H9 (cell line): ENCODE data around the gene SMURF1. TPM values are rescaled to one million over a fixed set of nuclear protein-coding genes. Genes with fewer than 3 reads are reported as not detected.

Experiments
- DNase-seq: peaks from one replicate; pipeline ENCODE4 v3.0.0-alpha.2; 2017
- H2AFZ ChIP-seq: one replicate; pipeline ENCODE4 v1.6.1; 2013; ENCODE audit warnings: mild to moderate bottlenecking, low read length, control low read depth, moderate library complexity
- H2AK5ac ChIP-seq: 2 replicates; pipeline ENCODE4 v1.6.1; 2013; ENCODE audit warnings: low read length, control low read depth, mixed read lengths; ENCODE audit not compliant: insufficient read length
- H2BK120ac ChIP-seq: one replicate; pipeline ENCODE4 v1.6.1; 2013; ENCODE audit warnings: low read depth, mild to moderate bottlenecking, low read length, control low read depth, inconsistent platforms; ENCODE audit not compliant: poor library complexity, severe bottlenecking
- H2BK12ac ChIP-seq: 2 replicates; pipeline ENCODE4 v1.6.1; 2013; ENCODE audit warnings: low read length, control low read depth, mixed read lengths, low read depth; ENCODE audit not compliant: insufficient read length
- H2BK15ac ChIP-seq: 2 replicates; pipeline ENCODE4 v1.6.1; 2013; ENCODE audit warnings: low read depth, low read length, control low read depth
- H2BK20ac ChIP-seq: one replicate; pipeline ENCODE4 v1.6.1; 2013; ENCODE audit warnings: low read depth, mild to moderate bottlenecking, low read length, control low read depth, inconsistent platforms; ENCODE audit not compliant: poor library complexity, severe bottlenecking
- H2BK5ac ChIP-seq: 2 replicates; pipeline ENCODE4 v1.6.1; 2013; ENCODE audit warnings: low read length, control low read depth, mixed read lengths; ENCODE audit not compliant: insufficient read length
- H3K14ac ChIP-seq: 2 replicates; pipeline ENCODE4 v1.6.1; 2013; ENCODE audit warnings: low read length, control low read depth; ENCODE audit not compliant: insufficient read depth
- H3K18ac ChIP-seq: 2 replicates; pipeline ENCODE4 v1.6.1; 2013; ENCODE audit warnings: low read depth, mild to moderate bottlenecking, mixed read lengths, low read length, control low read depth; ENCODE audit not compliant: insufficient read length
- H3K23ac ChIP-seq: 2 replicates; pipeline ENCODE4 v1.6.1; 2013; ENCODE audit warnings: low read length, control low read depth, mixed read lengths, low read depth; ENCODE audit not compliant: insufficient read length
- H3K23me2 ChIP-seq: 2 replicates; pipeline ENCODE4 v1.6.1; 2013; ENCODE audit warnings: low read depth, mild to moderate bottlenecking, mixed read lengths, low read length, control low read depth; ENCODE audit not compliant: insufficient read length, poor library complexity, severe bottlenecking
- H3K27ac ChIP-seq: 2 replicates; pipeline ENCODE4 v1.5.1; 2013; ENCODE audit warnings: low read length, control low read depth, mixed read lengths, low read depth; ENCODE audit not compliant: insufficient read length
- H3K27me3 ChIP-seq: 2 replicates; pipeline ENCODE4 v1.6.1; 2013; ENCODE audit warnings: low read length, control low read depth, inconsistent platforms; ENCODE audit not compliant: insufficient read depth
- H3K4ac ChIP-seq: 2 replicates; pipeline ENCODE4 v1.6.1; 2013; ENCODE audit warnings: low read depth, mild to moderate bottlenecking, control low read depth, inconsistent platforms, low read length, moderate library complexity
- H3K4me1 ChIP-seq: 2 replicates; pipeline ENCODE4 v1.6.1; 2013; ENCODE audit warnings: low read length, control low read depth, inconsistent platforms; ENCODE audit not compliant: insufficient read depth
- H3K4me2 ChIP-seq: 2 replicates; pipeline ENCODE4 v1.6.1; 2013; ENCODE audit warnings: low read length, control low read depth, mixed read lengths; ENCODE audit not compliant: insufficient read length, insufficient read depth
- H3K56ac ChIP-seq: 2 replicates; pipeline ENCODE4 v1.6.1; 2013; ENCODE audit warnings: low read depth, mild to moderate bottlenecking, mixed read lengths, low read length, control low read depth; ENCODE audit not compliant: insufficient read length
- H3K79me1 ChIP-seq: 2 replicates; pipeline ENCODE4 v1.6.1; 2013; ENCODE audit warnings: low read depth, mild to moderate bottlenecking, moderate library complexity, low read length, control low read depth, inconsistent platforms; ENCODE audit not compliant: insufficient read depth, poor library complexity, severe bottlenecking
- H3K79me2 ChIP-seq: 2 replicates; pipeline ENCODE4 v1.6.1; 2013; ENCODE audit warnings: low read length, control low read depth, inconsistent platforms; ENCODE audit not compliant: insufficient read depth
- H3K9ac ChIP-seq: 2 replicates; pipeline ENCODE4 v1.6.1; 2013; ENCODE audit warnings: low read length, control low read depth, mixed read lengths; ENCODE audit not compliant: insufficient read length; ENCODE audit errors: extremely low read depth
- H3K9me3 ChIP-seq: one replicate; pipeline ENCODE4 v1.6.1; 2013; ENCODE audit warnings: low read depth, low read length, inconsistent platforms; ENCODE audit not compliant: control insufficient read depth
- H3T11ph ChIP-seq: one replicate; pipeline ENCODE4 v1.6.1; 2013; ENCODE audit warnings: mild to moderate bottlenecking, low read length, control low read depth, inconsistent platforms
- H4K20me1 ChIP-seq: one replicate; pipeline ENCODE4 v1.6.1; 2013; ENCODE audit not compliant: control insufficient read depth, insufficient read length, insufficient read depth
- H4K5ac ChIP-seq: 2 replicates; pipeline ENCODE4 v1.6.1; 2013; ENCODE audit warnings: low read depth, mild to moderate bottlenecking, mixed read lengths, low read length, control low read depth; ENCODE audit not compliant: insufficient read length
- H4K8ac ChIP-seq: replicated peaks from 2 replicates; pipeline ENCODE4 v1.6.1; 2013; ENCODE audit warnings: low read length, control low read depth, mixed read lengths, low read depth; ENCODE audit not compliant: insufficient read length
- H4K91ac ChIP-seq: 2 replicates; pipeline ENCODE4 v1.6.1; 2013; ENCODE audit warnings: low read depth, mild to moderate bottlenecking, moderate library complexity, mixed read lengths, low read length, control low read depth; ENCODE audit not compliant: insufficient read length
- H3K27ac Mint-ChIP-seq, 3 experiments: 2 replicates in 2 of 3; 3 replicates in 1 of 3; pipeline ENCODE4 v1.8.0; 2020 to 2021; ENCODE audit warnings: mixed read lengths in 3 of 3, mild to moderate bottlenecking in 1 of 3, moderate library complexity in 1 of 3
- H3K27me3 Mint-ChIP-seq: 2 replicates; pipeline ENCODE4 v1.8.0; 2021; ENCODE audit warnings: low read depth, mild to moderate bottlenecking, moderate library complexity, mixed read lengths
- H3K36me3 Mint-ChIP-seq, 3 experiments: 2 replicates in 2 of 3; 3 replicates in 1 of 3; pipeline ENCODE4 v1.8.0; 2020 to 2021; ENCODE audit warnings: low read depth in 3 of 3, mixed read lengths in 3 of 3; ENCODE audit not compliant: insufficient read depth in 1 of 3
- H3K4me1 Mint-ChIP-seq, 2 experiments: 2 replicates each; pipeline ENCODE4 v1.8.0; 2020; ENCODE audit warnings: mixed read lengths in 2 of 2
- H3K4me3 Mint-ChIP-seq, 2 experiments: 2 replicates in 1 of 2; 3 replicates in 1 of 2; pipeline ENCODE4 v1.8.0; 2020 to 2021; ENCODE audit warnings: mild to moderate bottlenecking in 2 of 2, mixed read lengths in 2 of 2, moderate library complexity in 1 of 2
- H3K9me3 Mint-ChIP-seq, 2 experiments: 2 replicates in 1 of 2; 3 replicates in 1 of 2; pipeline ENCODE4 v1.8.0; 2020; ENCODE audit warnings: mild to moderate bottlenecking in 2 of 2, mixed read lengths in 2 of 2, moderate library complexity in 1 of 2
- WGBS: extraction: QIAGEN DNeasy Blood & Tissue Kit; methylation state at CpG from one replicate; pipeline ENCODE4 v1.1.7; 2013; ENCODE audit warnings: missing lambda C conversion rate, low lambda C conversion rate, mixed read lengths; ENCODE audit not compliant: insufficient read length; ENCODE audit errors: extremely low coverage; 5-methylcytosine and 5-hydroxymethylcytosine counted together
- total RNA-seq: library from RNA; stranded (reverse); gene quantifications from 2 replicates; pipeline ENCODE4 v1.2.1, GENCODE V29; 2021
- TF ChIP-seq, protein P1 (sequence below): fragments of 200-600 bp; sonication (generic); conservative IDR thresholded peaks from 3 replicates; pipeline ENCODE4 v1.8.0; 2021; ENCODE audit warnings: antibody characterized with exemption, mild to moderate bottlenecking

Gene SMURF1
- total RNA-seq, 1 experiment from 2014 or later, result 29.4 TPM

DNA sequence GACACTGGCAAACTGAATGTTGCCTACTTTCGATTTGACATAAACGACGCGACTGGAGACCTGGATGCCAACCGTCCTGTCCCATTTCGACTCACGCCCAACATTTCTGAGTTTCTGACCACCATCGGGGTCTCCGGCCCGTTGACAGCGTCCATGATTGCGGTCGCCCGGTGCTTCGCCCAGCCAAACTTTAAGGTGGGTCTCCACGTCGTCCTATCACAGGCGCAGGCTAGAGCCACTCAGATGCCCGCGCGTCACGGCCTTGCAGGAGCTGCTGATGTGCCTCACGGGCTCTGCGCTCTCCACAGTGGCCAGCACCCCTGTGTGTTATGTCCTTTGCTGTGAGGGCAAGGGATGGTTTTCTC is 132.6 kb downstream of the SMURF1 start:
- Histone ChIP-seq H3K79me2 (no peaks in the 10 kb centered on the region), H2AFZ (no peak overlapping the region), H3K9ac (no peak overlapping the region), H3K18ac (no peak overlapping the region), H3T11ph (no peak overlapping the region), H4K5ac (no peak overlapping the region), H4K91ac (no peak overlapping the region), H3K14ac (no peak overlapping the region), H2BK15ac (no peak overlapping the region), H2BK20ac (no peak overlapping the region), H3K56ac (no peak overlapping the region), H3K4me1 (no peaks in the 10 kb centered on the region), H3K23ac (no peak overlapping the region), H4K8ac (no peak overlapping the region), H4K20me1 (no peaks in the 10 kb centered on the region), H3K27me3 (no peaks in the 10 kb centered on the region), H2AK5ac (no peak overlapping the region), H3K4me2 (no peak overlapping the region), H3K9me3 (no peaks in the 10 kb centered on the region), H3K4ac (no peak overlapping the region), H2BK12ac (no peak overlapping the region), H3K79me1 (no peaks in the 10 kb centered on the region), H3K23me2 (no peaks in the 10 kb centered on the region), H2BK120ac (no peak overlapping the region), H2BK5ac (no peak overlapping the region), H3K27ac (no peak overlapping the region)
- Mint-ChIP-seq H3K9me3 (no peaks in the 10 kb centered on the region), H3K27ac (no peak overlapping the region), H3K4me3 (no peak overlapping the region), H3K36me3 (peaks cover 46 to 88% (median 82%) of the 10 kb centered on the region in 3 experiments), H3K27me3 (no peaks in the 10 kb centered on the region), H3K4me1 (no peaks in the 10 kb centered on the region)
- WGBS, result no CpG with 5 or more reads among the region's 24 CpGs
- no peak for DNase-seq
- TF ChIP-seq, protein P1, sequence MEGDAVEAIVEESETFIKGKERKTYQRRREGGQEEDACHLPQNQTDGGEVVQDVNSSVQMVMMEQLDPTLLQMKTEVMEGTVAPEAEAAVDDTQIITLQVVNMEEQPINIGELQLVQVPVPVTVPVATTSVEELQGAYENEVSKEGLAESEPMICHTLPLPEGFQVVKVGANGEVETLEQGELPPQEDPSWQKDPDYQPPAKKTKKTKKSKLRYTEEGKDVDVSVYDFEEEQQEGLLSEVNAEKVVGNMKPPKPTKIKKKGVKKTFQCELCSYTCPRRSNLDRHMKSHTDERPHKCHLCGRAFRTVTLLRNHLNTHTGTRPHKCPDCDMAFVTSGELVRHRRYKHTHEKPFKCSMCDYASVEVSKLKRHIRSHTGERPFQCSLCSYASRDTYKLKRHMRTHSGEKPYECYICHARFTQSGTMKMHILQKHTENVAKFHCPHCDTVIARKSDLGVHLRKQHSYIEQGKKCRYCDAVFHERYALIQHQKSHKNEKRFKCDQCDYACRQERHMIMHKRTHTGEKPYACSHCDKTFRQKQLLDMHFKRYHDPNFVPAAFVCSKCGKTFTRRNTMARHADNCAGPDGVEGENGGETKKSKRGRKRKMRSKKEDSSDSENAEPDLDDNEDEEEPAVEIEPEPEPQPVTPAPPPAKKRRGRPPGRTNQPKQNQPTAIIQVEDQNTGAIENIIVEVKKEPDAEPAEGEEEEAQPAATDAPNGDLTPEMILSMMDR, result no peak
